ENCODE measurements around the gene PAIP2.

DNA sequence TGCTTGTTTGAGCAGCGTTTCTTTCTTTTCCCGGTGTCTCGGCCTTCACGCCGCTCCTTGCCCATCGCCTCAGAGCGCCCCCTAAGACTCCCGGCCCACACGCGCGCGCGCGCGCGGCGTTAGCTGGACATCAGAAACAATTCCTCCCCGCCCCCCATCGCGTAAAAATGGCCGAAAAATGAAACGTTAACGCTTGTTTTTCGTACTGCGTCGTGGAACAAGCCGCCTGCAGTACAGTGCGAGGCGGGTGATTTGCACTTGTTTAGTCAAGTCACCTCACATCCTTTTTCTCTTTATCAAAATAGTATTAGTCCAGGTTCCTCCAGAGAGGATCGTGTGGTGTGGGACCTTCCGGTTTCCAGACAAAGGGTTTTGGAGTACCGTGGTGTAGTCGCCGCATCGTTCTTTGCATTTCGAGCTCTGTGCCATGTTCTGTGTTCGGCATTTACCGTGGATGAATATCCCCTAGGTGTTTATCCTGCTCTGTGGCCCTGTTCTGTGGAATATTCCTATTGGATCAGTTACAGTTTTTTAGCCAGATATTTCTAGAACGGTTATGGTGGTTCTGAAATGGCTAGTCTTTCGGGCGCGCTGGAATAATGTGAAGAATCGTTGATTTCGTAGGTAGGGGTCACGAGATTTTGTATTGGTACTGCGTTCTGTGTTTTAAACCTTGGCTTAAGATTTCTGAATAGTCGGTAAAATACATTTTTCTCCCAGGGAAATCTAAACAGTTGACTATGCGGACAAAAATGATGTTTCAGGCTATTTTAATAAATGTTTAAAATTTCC, 47.1 kb upstream of the PAIP2 start:
- TF ChIP-seq, protein P1, sequence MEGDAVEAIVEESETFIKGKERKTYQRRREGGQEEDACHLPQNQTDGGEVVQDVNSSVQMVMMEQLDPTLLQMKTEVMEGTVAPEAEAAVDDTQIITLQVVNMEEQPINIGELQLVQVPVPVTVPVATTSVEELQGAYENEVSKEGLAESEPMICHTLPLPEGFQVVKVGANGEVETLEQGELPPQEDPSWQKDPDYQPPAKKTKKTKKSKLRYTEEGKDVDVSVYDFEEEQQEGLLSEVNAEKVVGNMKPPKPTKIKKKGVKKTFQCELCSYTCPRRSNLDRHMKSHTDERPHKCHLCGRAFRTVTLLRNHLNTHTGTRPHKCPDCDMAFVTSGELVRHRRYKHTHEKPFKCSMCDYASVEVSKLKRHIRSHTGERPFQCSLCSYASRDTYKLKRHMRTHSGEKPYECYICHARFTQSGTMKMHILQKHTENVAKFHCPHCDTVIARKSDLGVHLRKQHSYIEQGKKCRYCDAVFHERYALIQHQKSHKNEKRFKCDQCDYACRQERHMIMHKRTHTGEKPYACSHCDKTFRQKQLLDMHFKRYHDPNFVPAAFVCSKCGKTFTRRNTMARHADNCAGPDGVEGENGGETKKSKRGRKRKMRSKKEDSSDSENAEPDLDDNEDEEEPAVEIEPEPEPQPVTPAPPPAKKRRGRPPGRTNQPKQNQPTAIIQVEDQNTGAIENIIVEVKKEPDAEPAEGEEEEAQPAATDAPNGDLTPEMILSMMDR (conservative IDR thresholded peaks at IDR 0.05; ENCODE audit: low read depth, low read length) = peak; percentile 43
- no peak; the same call in 1 of the 2 replicates for TF ChIP-seq POLR2A (IDR thresholded peaks at IDR 0.05; ENCODE audit: low read depth, low read length)
- TF ChIP-seq RCOR1 (IDR thresholded peaks at IDR 0.05; ENCODE audit: insufficient replicate concordance, low read length) = no peak
- TF ChIP-seq CHD1 (IDR thresholded peaks at IDR 0.05; ENCODE audit: low read depth, low read length) = no peak
- no peak for TF ChIP-seq RFX5 (IDR thresholded peaks at IDR 0.05; ENCODE audit: low read depth, low read length)
- no peak for TF ChIP-seq NFE2L2 (IDR thresholded peaks at IDR 0.05; ENCODE audit: low read depth, low read length)
- no peak; the same call in 1 of the 2 replicates for TF ChIP-seq RAD21 (IDR thresholded peaks at IDR 0.05; ENCODE audit: low read length)
- TF ChIP-seq CEBPB (IDR thresholded peaks at IDR 0.05; ENCODE audit: low read depth, low read length) = no peak
- TF ChIP-seq MXI1 (IDR thresholded peaks at IDR 0.05; ENCODE audit: borderline replicate concordance, low read depth, low read length) = no peak
- TF ChIP-seq SMC3 (IDR thresholded peaks at IDR 0.05; ENCODE audit: low read depth, low read length) = 0 out of 2 replicates have a peak, but pooled peaks have one; percentile 7
- no peak; the same call in 1 of the 2 replicates for TF ChIP-seq BHLHE40 (IDR thresholded peaks at IDR 0.05; ENCODE audit: low read depth, low read length)
- TF ChIP-seq, protein P2, sequence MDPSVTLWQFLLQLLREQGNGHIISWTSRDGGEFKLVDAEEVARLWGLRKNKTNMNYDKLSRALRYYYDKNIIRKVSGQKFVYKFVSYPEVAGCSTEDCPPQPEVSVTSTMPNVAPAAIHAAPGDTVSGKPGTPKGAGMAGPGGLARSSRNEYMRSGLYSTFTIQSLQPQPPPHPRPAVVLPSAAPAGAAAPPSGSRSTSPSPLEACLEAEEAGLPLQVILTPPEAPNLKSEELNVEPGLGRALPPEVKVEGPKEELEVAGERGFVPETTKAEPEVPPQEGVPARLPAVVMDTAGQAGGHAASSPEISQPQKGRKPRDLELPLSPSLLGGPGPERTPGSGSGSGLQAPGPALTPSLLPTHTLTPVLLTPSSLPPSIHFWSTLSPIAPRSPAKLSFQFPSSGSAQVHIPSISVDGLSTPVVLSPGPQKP (IDR thresholded peaks at IDR 0.05; ENCODE audit: borderline replicate concordance, low read depth, low read length) = no peak

Measured in IMR-90 (cell line).